ENCODE data around the gene FREM1.

DNA sequence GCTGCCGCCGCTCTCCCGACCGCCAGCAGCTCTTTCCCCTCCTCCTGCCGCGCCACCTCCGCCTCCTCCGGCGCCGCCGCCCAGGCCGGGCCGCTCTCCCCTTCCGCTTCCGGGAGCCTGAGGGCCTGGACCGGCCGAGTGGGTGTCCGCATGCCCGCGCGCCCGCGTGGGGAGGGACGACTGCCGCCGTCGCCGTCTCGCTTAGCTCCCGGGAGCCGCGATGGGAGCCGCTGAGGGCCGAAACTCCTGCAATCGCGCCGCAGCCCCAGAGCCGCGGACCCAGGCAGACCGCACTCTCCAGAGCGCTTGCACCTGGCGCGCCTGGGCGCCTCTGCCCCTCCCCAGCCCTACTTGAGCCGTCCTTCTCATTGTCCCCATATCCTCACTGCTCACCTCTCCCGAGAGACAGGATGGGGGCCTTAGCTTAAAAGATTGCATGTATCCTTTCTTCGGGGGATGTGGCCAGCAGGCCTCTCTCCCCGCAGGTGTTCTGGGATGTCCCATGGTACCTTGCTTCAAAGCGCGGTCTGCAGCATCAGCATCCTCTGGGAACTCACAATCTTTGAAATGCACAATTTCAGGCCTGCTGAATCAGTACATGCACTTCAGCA, 216.9 kb downstream of the FREM1 start, which contains the start of gene ZDHHC21:
- TF ChIP-seq, protein P1, sequence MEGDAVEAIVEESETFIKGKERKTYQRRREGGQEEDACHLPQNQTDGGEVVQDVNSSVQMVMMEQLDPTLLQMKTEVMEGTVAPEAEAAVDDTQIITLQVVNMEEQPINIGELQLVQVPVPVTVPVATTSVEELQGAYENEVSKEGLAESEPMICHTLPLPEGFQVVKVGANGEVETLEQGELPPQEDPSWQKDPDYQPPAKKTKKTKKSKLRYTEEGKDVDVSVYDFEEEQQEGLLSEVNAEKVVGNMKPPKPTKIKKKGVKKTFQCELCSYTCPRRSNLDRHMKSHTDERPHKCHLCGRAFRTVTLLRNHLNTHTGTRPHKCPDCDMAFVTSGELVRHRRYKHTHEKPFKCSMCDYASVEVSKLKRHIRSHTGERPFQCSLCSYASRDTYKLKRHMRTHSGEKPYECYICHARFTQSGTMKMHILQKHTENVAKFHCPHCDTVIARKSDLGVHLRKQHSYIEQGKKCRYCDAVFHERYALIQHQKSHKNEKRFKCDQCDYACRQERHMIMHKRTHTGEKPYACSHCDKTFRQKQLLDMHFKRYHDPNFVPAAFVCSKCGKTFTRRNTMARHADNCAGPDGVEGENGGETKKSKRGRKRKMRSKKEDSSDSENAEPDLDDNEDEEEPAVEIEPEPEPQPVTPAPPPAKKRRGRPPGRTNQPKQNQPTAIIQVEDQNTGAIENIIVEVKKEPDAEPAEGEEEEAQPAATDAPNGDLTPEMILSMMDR (IDR thresholded peaks at IDR 0.05 in 4 of 5, conservative IDR thresholded peaks at IDR 0.05 in 1 of 5): no peak
- TF ChIP-seq POLR2A (IDR thresholded peaks at IDR 0.05): peak in 1 of 2 donors; percentile 41
